ENCODE data around the gene NPTN. TPM values are rescaled to one million over a fixed set of nuclear protein-coding genes. Genes with fewer than 3 reads are reported as not detected.
A peak's percentile ranks its signal among the peaks of the same experiment; 100 is the strongest.

Gene NPTN
- polyA plus RNA-seq, 3 donors: 86.5 to 137 (median 88.0) TPM

DNA sequence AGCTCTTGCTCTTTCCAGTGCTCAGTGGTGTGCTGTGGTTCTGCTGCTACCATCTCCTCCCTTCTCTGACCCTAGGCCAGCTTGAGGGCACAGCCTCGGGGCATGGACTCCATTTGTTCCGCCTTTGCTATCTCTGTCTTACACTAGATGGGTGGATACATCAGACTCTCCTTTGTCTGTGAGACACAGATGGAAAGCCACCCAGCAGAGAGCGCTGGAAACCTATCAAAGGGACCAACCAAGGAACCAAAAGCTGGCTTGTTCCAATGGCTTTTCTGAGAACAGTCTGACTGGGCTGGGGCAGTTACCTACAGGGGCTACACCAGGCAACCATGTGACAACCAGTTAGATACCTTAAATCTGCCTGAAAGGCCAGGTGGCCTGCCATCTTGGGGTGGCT lies 63.8 kb downstream of the NPTN start:
- 90% methylated on average over 3 of the region's 3 CpGs for WGBS (ENCODE audit: insufficient coverage)
- Histone ChIP-seq H3K27ac (ENCODE audit: low read depth in 1 of 2, low read length in 2 of 2) (no peak overlapping the region), H3K36me3 (replicated peaks in 1 of 2; ENCODE audit: control insufficient read depth in 1 of 2, insufficient read depth in 2 of 2, low read length in 2 of 2) (peaks cover 80 to 97% of the 10 kb centered on the region in 2 donors), H3K9me3 (replicated peaks in 1 of 2; ENCODE audit: control insufficient read depth in 1 of 2, insufficient read depth in 1 of 2, low read length in 2 of 2) (no peaks in the 10 kb centered on the region), H3K27me3 (ENCODE audit: control insufficient read depth in 2 of 2, insufficient read depth in 2 of 2, low read length in 2 of 2) (no peaks in the 10 kb centered on the region), H4K20me1 (ENCODE audit: insufficient read depth, low read length) (peaks cover 84% of the 10 kb centered on the region), H3K4me3 (replicated peaks in 1 of 3; ENCODE audit: low read depth in 2 of 3, low read length in 3 of 3) (no peak overlapping the region), H3K9ac (ENCODE audit: insufficient read depth, low read length, poor library complexity, severe bottlenecking) (no peak overlapping the region), H3K4me2 (replicated peaks; ENCODE audit: extremely low read depth, low read length, poor library complexity, severe bottlenecking) (no peak overlapping the region), H3K4me1 (ENCODE audit: control insufficient read depth in 1 of 2, insufficient read depth in 2 of 2, low read length in 2 of 2) (peaks cover 8 to 13% of the 10 kb centered on the region in 2 donors), H3K79me2 (ENCODE audit: insufficient read depth, low read length) (no peaks in the 10 kb centered on the region), H2AFZ (ENCODE audit: insufficient read depth, low read depth, low read length, poor library complexity, severe bottlenecking) (no peak overlapping the region)
- TF ChIP-seq, protein P1, sequence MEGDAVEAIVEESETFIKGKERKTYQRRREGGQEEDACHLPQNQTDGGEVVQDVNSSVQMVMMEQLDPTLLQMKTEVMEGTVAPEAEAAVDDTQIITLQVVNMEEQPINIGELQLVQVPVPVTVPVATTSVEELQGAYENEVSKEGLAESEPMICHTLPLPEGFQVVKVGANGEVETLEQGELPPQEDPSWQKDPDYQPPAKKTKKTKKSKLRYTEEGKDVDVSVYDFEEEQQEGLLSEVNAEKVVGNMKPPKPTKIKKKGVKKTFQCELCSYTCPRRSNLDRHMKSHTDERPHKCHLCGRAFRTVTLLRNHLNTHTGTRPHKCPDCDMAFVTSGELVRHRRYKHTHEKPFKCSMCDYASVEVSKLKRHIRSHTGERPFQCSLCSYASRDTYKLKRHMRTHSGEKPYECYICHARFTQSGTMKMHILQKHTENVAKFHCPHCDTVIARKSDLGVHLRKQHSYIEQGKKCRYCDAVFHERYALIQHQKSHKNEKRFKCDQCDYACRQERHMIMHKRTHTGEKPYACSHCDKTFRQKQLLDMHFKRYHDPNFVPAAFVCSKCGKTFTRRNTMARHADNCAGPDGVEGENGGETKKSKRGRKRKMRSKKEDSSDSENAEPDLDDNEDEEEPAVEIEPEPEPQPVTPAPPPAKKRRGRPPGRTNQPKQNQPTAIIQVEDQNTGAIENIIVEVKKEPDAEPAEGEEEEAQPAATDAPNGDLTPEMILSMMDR (IDR thresholded peaks at IDR 0.05): no peak
- H3K36me3 Mint-ChIP-seq: peaks cover 89 to 96% of the 10 kb centered on the region in 2 donors
- H3K9me3 Mint-ChIP-seq: no peaks in the 10 kb centered on the region
- H3K27me3 Mint-ChIP-seq (ENCODE audit: low read depth in 3 of 3): peaks cover 0 to 1% (median 0%) of the 10 kb centered on the region in 3 donors
- H3K27ac Mint-ChIP-seq: peak overlapping the region in 2 of 7 donors; percentile 4 to 24
- H3K4me3 Mint-ChIP-seq: no peak overlapping the region
- DNase-seq: no peak
- peaks cover 15% of the 10 kb centered on the region for H3K4me1 Mint-ChIP-seq
- intact Hi-C loops (cut with micrococcal nuclease): no loop called here

DNA sequence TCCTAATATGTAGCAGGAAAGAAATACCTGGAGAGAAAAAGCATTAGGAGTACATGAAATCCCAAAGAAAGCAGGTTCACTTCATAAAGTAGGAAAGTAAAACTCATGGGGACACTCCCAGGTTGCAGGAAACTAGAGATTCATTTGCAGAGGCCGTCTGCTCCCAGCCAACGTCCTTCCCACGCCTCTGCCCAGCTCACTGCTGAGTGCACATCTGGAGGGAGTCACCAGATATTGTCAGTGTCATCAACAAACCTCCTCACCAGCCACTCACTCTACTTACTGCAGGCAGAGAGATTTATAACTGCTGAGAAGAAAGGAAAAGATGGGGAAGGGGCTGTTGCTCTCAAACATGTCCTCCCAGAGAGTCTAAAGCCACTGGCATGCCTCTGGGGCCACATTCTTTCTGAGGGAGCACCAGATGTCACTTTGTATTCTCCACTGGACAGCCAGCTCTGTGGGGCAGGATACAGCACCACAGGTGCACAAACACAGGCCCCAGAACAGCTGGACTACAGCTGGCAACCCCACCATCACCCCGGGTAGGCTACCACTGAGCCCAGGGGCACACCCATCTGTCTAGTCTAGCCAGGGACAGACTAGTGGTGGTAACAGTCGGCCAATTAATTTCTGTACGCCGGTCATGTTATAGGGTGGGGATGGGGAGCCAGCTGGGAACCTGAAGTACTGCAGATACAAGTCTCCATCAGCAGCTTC lies 64.5 kb downstream of the NPTN start:
- DNase-seq: no peak
- intact Hi-C loops (cut with micrococcal nuclease): no loop called here

More for the DNA sequence above, 64.5 kb downstream of the NPTN start:
- 100% methylated on average over 2 of the region's 7 CpGs for WGBS (ENCODE audit: insufficient coverage)
- H3K4me3 Mint-ChIP-seq: no peak overlapping the region
- Histone ChIP-seq H4K20me1 (ENCODE audit: insufficient read depth, low read length) (peaks cover 84% of the 10 kb centered on the region), H3K9me3 (replicated peaks in 1 of 2; ENCODE audit: control insufficient read depth in 1 of 2, insufficient read depth in 1 of 2, low read length in 2 of 2) (no peaks in the 10 kb centered on the region), H3K4me2 (replicated peaks; ENCODE audit: extremely low read depth, low read length, poor library complexity, severe bottlenecking) (no peak overlapping the region), H3K79me2 (ENCODE audit: insufficient read depth, low read length) (no peaks in the 10 kb centered on the region), H3K36me3 (replicated peaks in 1 of 2; ENCODE audit: control insufficient read depth in 1 of 2, insufficient read depth in 2 of 2, low read length in 2 of 2) (peaks cover 74 to 94% of the 10 kb centered on the region in 2 donors), H3K27ac (ENCODE audit: low read depth in 1 of 2, low read length in 2 of 2) (no peak overlapping the region), H2AFZ (ENCODE audit: insufficient read depth, low read depth, low read length, poor library complexity, severe bottlenecking) (no peak overlapping the region), H3K4me1 (ENCODE audit: control insufficient read depth in 1 of 2, insufficient read depth in 2 of 2, low read length in 2 of 2) (peaks cover 15 to 20% of the 10 kb centered on the region in 2 donors), H3K9ac (ENCODE audit: insufficient read depth, low read length, poor library complexity, severe bottlenecking) (no peak overlapping the region), H3K4me3 (replicated peaks in 1 of 3; ENCODE audit: low read depth in 2 of 3, low read length in 3 of 3) (no peak overlapping the region), H3K27me3 (ENCODE audit: control insufficient read depth in 2 of 2, insufficient read depth in 2 of 2, low read length in 2 of 2) (no peaks in the 10 kb centered on the region)
- H3K36me3 Mint-ChIP-seq: peaks cover 86 to 94% of the 10 kb centered on the region in 2 donors
- peaks cover 21% of the 10 kb centered on the region for H3K4me1 Mint-ChIP-seq
- H3K9me3 Mint-ChIP-seq: no peaks in the 10 kb centered on the region
- no peak overlapping the region for H3K27ac Mint-ChIP-seq
- TF ChIP-seq, protein P1 (IDR thresholded peaks at IDR 0.05): no peak
- H3K27me3 Mint-ChIP-seq (ENCODE audit: low read depth in 3 of 3): peaks cover 0 to 3% (median 0%) of the 10 kb centered on the region in 3 donors

Measured in CD14-positive monocyte (primary cell).